OCI-LY3 (cell line): ENCODE data around the gene NFIB.

ENCODE experiments used
- CTCF ChIP-seq: fragments of 200-600, 300-600 bp; sonication (generic); IDR thresholded peaks from 2 replicates; pipeline ENCODE4 v1.5.1; 2014; ENCODE audit warnings: antibody characterized with exemption, low read length, low read depth
- EZH2phosphoT487 ChIP-seq: fragments of 200-600 bp; shearing (Covaris generic); IDR thresholded peaks from 2 replicates; pipeline ENCODE4 v1.6.1; 2018; ENCODE audit warnings: antibody characterized with exemption, mixed run types, low read depth

- TF ChIP-seq CTCF = no peak
- TF ChIP-seq EZH2phosphoT487 = no peak
Measured at GRCh38 chr9:14347406-14348122, 33.6 kb upstream of the NFIB start.
